AG08395 (cell line): ENCODE measurements around the gene PLAAT5.

Experiments used
- DNase-seq: peaks from one replicate; pipeline ENCODE4 v3.0.0; 2012; ENCODE audit warnings: mixed read lengths, low spot score

Gene PLAAT5

GRCh38 chr11:63512816-63513215 is 21.8 kb upstream of the PLAAT5 start:
- DNase-seq = no peak

GRCh38 chr11:63511048-63511748 is 20.2 kb upstream of the PLAAT5 start:
- DNase-seq = no peak

GRCh38 chr11:63510360-63511047 is 19.5 kb upstream of the PLAAT5 start:
- peak; percentile 30 for DNase-seq

- no peak for DNase-seq
Measured at GRCh38 chr11:63508745-63509144, 17.8 kb upstream of the PLAAT5 start.

GRCh38 chr11:63508009-63508408 is 17.0 kb upstream of the PLAAT5 start:
- peak; percentile 36 for DNase-seq

- DNase-seq = no peak
Measured at GRCh38 chr11:63507511-63507910, 16.5 kb upstream of the PLAAT5 start.

GRCh38 chr11:63506876-63507275 is 15.9 kb upstream of the PLAAT5 start:
- no peak for DNase-seq

GRCh38 chr11:63505857-63506528 is 15.0 kb upstream of the PLAAT5 start, which contains the start of gene LGALS12:
Gene LGALS12 (plus strand): TSS chr11:63506084. CDS start chr11:63506459, 375 bp downstream.
- DNase-seq = no peak

- DNase-seq = no peak
Measured at GRCh38 chr11:63504933-63505586, 14.1 kb upstream of the PLAAT5 start.

- no peak for DNase-seq
Measured at GRCh38 chr11:63504054-63504453, 13.1 kb upstream of the PLAAT5 start.

GRCh38 chr11:63503492-63503891 is 12.5 kb upstream of the PLAAT5 start:
- DNase-seq = no peak

GRCh38 chr11:63502252-63502820 is 11.4 kb upstream of the PLAAT5 start:
- DNase-seq = no peak

- no peak for DNase-seq
Measured at GRCh38 chr11:63501236-63501635, 10.3 kb upstream of the PLAAT5 start.

- no peak for DNase-seq
Measured at GRCh38 chr11:63499874-63500273, 8.9 kb upstream of the PLAAT5 start.

GRCh38 chr11:63494975-63495374 is 4.0 kb upstream of the PLAAT5 start:
- DNase-seq = no peak

GRCh38 chr11:63493127-63493526 is 2.2 kb upstream of the PLAAT5 start:
- DNase-seq = no peak

- DNase-seq = no peak
Measured at GRCh38 chr11:63492441-63492840, 1.5 kb upstream of the PLAAT5 start.

GRCh38 chr11:63491636-63492372 is 837 bp upstream of the PLAAT5 start:
- no peak for DNase-seq

- DNase-seq = no peak
Measured at GRCh38 chr11:63491240-63491587, 247 bp upstream of the PLAAT5 start.

- DNase-seq = no peak
Measured at GRCh38 chr11:63489879-63490278, 1.1 kb downstream of the PLAAT5 start.

GRCh38 chr11:63488789-63489188 is 2.2 kb downstream of the PLAAT5 start:
- no peak for DNase-seq

GRCh38 chr11:63485777-63486176 is 5.2 kb downstream of the PLAAT5 start:
- DNase-seq = no peak
